GM06990 (cell line): ENCODE data around the gene ABCB10.

Source experiments
- DNase-seq: peaks from one replicate; pipeline ENCODE4 v3.0.0-alpha.2; 2011; ENCODE audit not compliant: insufficient read length; ENCODE audit errors: extremely low read depth
- H3K27me3 ChIP-seq: replicated peaks from 2 replicates; pipeline ENCODE4 v1.6.0; 2011; ENCODE audit warnings: low read length; ENCODE audit not compliant: control insufficient read depth, insufficient read depth
- H3K36me3 ChIP-seq: 2 replicates; pipeline ENCODE4 v1.5.1; 2011; ENCODE audit warnings: low read length; ENCODE audit not compliant: control insufficient read depth, insufficient read depth
- H3K4me3 ChIP-seq: replicated peaks from 2 replicates; pipeline ENCODE4 v1.5.1; 2011; ENCODE audit warnings: low read depth, mild to moderate bottlenecking, control low read depth, low read length
- CTCF ChIP-seq: IDR thresholded peaks from 2 replicates; pipeline ENCODE4 v1.5.1; 2011; ENCODE audit warnings: low read length, control low read depth, mild to moderate bottlenecking, inconsistent platforms; ENCODE audit not compliant: insufficient read depth, poor library complexity, severe bottlenecking

Gene ABCB10

GRCh38 chr1:229585338-229585737 is 26.8 kb upstream of the ABCB10 start:
- DNase-seq = no peak
- no peaks in the 10 kb centered on the region for H3K27me3 ChIP-seq
- H3K4me3 ChIP-seq = no peak overlapping the region
- H3K36me3 ChIP-seq = no peaks in the 10 kb centered on the region
- TF ChIP-seq CTCF = no peak

- no peak overlapping the region for H3K4me3 ChIP-seq
- no peaks in the 10 kb centered on the region for H3K36me3 ChIP-seq
- TF ChIP-seq CTCF = no peak
- no peaks in the 10 kb centered on the region for H3K27me3 ChIP-seq
- DNase-seq = no peak
Observed at GRCh38 chr1:229582715-229583114, 24.2 kb upstream of the ABCB10 start.

- DNase-seq = no peak
Observed at GRCh38 chr1:229582011-229582694, 23.6 kb upstream of the ABCB10 start.

GRCh38 chr1:229581485-229581884 is 23.0 kb upstream of the ABCB10 start:
- no peak for TF ChIP-seq CTCF
- no peak for DNase-seq
- no peaks in the 10 kb centered on the region for H3K36me3 ChIP-seq
- H3K27me3 ChIP-seq = no peaks in the 10 kb centered on the region
- no peak overlapping the region for H3K4me3 ChIP-seq

More at GRCh38 chr1:229582011-229582694, 23.6 kb upstream of the ABCB10 start:
- Histone ChIP-seq H3K36me3 (no peaks in the 10 kb centered on the region), H3K4me3 (no peak overlapping the region), H3K27me3 (no peaks in the 10 kb centered on the region)
- TF ChIP-seq CTCF = no peak

GRCh38 chr1:229579059-229579673 is 20.7 kb upstream of the ABCB10 start:
- H3K27me3 ChIP-seq = no peaks in the 10 kb centered on the region
- H3K4me3 ChIP-seq = no peak overlapping the region; the same call in 1 of the 2 replicates
- no peaks in the 10 kb centered on the region for H3K36me3 ChIP-seq
- DNase-seq = no peak
- TF ChIP-seq CTCF = no peak
